H1 (cell line): ENCODE measurements around the gene NEK2. TPM values are rescaled to one million over a fixed set of nuclear protein-coding genes. Genes with fewer than 3 reads are reported as not detected.

Experiments used
- polyA plus RNA-seq, 7 experiments: library from polyadenylated mRNA; depleted of rRNA in 3 of 7; stranded (reverse) in 5 of 7; unstranded in 2 of 7; fragments of >200 nt in 5 of 7; fragments of 200-250 nt in 2 of 7; gene quantifications; 1 replicate in 5 of 7; 2 replicates in 1 of 7; 4 replicates in 1 of 7; pipeline versions ENCODE4 v1.2.1 to v1.2.3, GENCODE V29; 2011 to 2013; ENCODE audit warnings: missing spikeins in 2 of 7, mixed read lengths in 2 of 7
- total RNA-seq: library from RNA; stranded (reverse); fragmentation: NEBNext Ultra II Directional; extraction: Animal tissue kit (Norgen Biotek cat#: 25700); gene quantifications from 2 replicates; pipeline ENCODE4 v1.2.1, GENCODE V29; 2021

NEK2 gene
- total and polyA plus RNA-seq, 2 of the 8 experiments (the other 6 are each of a cell fraction or from before 2014, with no cell fraction given): 8.4 to 22.9 TPM

Other genes starting within 250 kb of the NEK2 start
- 0.15 and 0.17 TPM in 2 replicates for gene RD3, start 183.5 kb downstream of the NEK2 start, total RNA-seq
- gene RD3, start 183.5 kb downstream of the NEK2 start, polyA plus RNA-seq (2011; rRNA removed): 0.08 TPM in 2 replicates
- 13.5 and 14.0 TPM in 2 replicates for gene SLC30A1, start 96.5 kb downstream of the NEK2 start, total RNA-seq
- 3.7 and 4.5 TPM in 2 replicates for gene SLC30A1, start 96.5 kb downstream of the NEK2 start, polyA plus RNA-seq (2011; rRNA removed)
- 13.5 and 14.6 TPM in 2 replicates for gene LPGAT1, start 155.1 kb upstream of the NEK2 start, total RNA-seq
- 1.9 and 2.3 TPM in 2 replicates for gene LPGAT1, start 155.1 kb upstream of the NEK2 start, polyA plus RNA-seq (2011; rRNA removed)